Measurements from ENCODE around the gene ROCK2. TPM values are rescaled to one million over a fixed set of nuclear protein-coding genes. Genes with fewer than 3 reads are reported as not detected.

Gene ROCK2
- total and polyA plus RNA-seq, 2 donors (not counting 1 experiment from before 2014, with no cell fraction given) = 2.3 to 30.2 TPM

DNA sequence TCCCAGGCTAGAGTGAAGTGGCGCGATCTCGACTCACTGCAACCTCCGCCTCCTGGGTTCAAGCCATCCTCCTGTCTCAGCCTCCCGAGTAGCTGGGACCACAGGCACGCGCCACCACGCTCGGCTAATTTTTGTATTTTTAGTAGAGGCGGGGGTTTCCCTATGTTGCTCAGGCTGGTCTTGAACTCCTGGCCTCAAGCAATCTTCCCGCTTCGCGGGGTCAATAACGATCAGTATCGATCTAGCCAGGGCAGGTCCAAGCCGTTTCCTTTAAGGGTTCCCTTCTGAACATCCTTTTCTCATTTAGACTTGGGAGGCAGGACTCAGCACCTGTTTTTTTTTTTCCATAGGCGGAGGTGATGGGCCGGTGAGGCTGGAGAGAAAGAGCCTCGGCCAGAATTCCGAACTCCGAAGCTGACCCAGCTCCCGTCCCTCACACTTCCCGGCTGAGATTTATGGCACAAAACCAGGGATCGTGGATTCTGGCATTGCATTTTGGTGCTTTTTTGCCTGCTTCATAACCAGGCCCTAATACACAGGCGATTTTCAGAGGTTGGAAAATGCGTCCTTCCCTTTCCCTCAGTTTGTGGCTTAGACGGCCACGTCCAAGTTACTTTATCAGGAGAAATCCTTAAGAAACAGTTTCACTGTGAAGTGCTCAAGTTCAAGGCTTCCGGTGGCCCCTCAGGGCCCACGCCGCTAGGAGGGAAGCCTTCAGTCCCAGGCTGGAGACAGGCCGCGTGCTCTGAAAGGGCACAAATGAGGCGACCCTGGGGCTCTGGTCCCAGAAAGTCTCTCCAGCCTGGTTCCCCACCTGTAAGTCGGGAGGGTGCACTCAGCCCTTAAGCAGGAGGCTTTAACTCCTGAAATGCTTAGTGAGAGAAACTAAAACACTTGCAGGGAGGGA lies 190.2 kb downstream of the ROCK2 start:
- peaks cover 13% of the 10 kb centered on the region for H4K20me1 ChIP-seq (ENCODE audit: control insufficient read depth, insufficient read depth, low read length, poor library complexity, severe bottlenecking)
- H3K36me3 ChIP-seq (replicated peaks in 1 of 2; ENCODE audit: control extremely low read depth in 1 of 2, control insufficient read depth in 1 of 2, extremely low read depth in 1 of 2, insufficient read depth in 2 of 2, low read length in 1 of 2) = no peaks in the 10 kb centered on the region
- peak overlapping the region; percentile 88 for H3K4me3 Mint-ChIP-seq
- H3K9ac ChIP-seq (ENCODE audit: low read length) = peak overlapping the region; percentile 78
- peak overlapping the region; percentile 30 to 87 (median 81) for H3K4me3 ChIP-seq (ENCODE audit: control extremely low read depth in 1 of 5, extremely low read depth in 1 of 5, insufficient read depth in 1 of 5, low read depth in 2 of 5, low read length in 4 of 5)
- no peaks in the 10 kb centered on the region for H3K9me3 Mint-ChIP-seq (ENCODE audit: insufficient read depth)
- peaks cover 18% of the 10 kb centered on the region for H3K4me1 Mint-ChIP-seq
- no peak for ATAC-seq (ENCODE audit: low read depth)
- H3K79me2 ChIP-seq (ENCODE audit: control insufficient read depth, insufficient read depth, low read length) = peaks cover 17% of the 10 kb centered on the region
- intact Hi-C loops (cut with micrococcal nuclease) = loop anchor here (2.0 to 10.0 kb wide), 3 partner anchors 601 to 1109 kb away; partner anchors contain the start of genes KLF11 and ODC1
- H3K27ac ChIP-seq (ENCODE audit: low read length in 2 of 2) = peak overlapping the region; percentile 89 to 93
- no peak for DNase-seq
- POLR2A ChIA-PET = interaction anchor here (1.0 to 1.7 kb wide), 2 partner anchors 21 to 190 kb away, joined by 4 to 11 read pairs; partner anchors contain the start of gene ROCK2
- no peaks in the 10 kb centered on the region for H3K27me3 Mint-ChIP-seq
- H2AFZ ChIP-seq (ENCODE audit: insufficient read depth, low read depth, low read length, poor library complexity, severe bottlenecking) = peak overlapping the region; percentile 94
- peak overlapping the region; percentile 93 for H3K27ac Mint-ChIP-seq
- CTCF ChIA-PET = interaction anchor here (0.7 to 4.3 kb wide), 4 partner anchors 22 to 324 kb away, joined by 3 to 35 read pairs (median 3); a partner anchor contains a TSS
- peaks cover 0 to 3% (median 0%) of the 10 kb centered on the region in 3 donors for H3K9me3 ChIP-seq (ENCODE audit: control extremely low read depth in 1 of 3, control insufficient read depth in 2 of 3, insufficient read depth in 1 of 3, low read length in 2 of 3)
- peak overlapping the region; percentile 97 for H3K4me2 ChIP-seq (replicated peaks; ENCODE audit: low read depth, low read length, poor library complexity, severe bottlenecking)
- no peak for TF ChIP-seq EZH2 (IDR thresholded peaks at IDR 0.05; ENCODE audit: borderline replicate concordance, insufficient read depth, low read depth, low read length, poor library complexity, severe bottlenecking)
- TF ChIP-seq, protein P1, sequence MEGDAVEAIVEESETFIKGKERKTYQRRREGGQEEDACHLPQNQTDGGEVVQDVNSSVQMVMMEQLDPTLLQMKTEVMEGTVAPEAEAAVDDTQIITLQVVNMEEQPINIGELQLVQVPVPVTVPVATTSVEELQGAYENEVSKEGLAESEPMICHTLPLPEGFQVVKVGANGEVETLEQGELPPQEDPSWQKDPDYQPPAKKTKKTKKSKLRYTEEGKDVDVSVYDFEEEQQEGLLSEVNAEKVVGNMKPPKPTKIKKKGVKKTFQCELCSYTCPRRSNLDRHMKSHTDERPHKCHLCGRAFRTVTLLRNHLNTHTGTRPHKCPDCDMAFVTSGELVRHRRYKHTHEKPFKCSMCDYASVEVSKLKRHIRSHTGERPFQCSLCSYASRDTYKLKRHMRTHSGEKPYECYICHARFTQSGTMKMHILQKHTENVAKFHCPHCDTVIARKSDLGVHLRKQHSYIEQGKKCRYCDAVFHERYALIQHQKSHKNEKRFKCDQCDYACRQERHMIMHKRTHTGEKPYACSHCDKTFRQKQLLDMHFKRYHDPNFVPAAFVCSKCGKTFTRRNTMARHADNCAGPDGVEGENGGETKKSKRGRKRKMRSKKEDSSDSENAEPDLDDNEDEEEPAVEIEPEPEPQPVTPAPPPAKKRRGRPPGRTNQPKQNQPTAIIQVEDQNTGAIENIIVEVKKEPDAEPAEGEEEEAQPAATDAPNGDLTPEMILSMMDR (IDR thresholded peaks at IDR 0.05) = no peak
- H3K4me1 ChIP-seq (ENCODE audit: control insufficient read depth in 2 of 2, insufficient read depth in 2 of 2, low read length in 2 of 2) = peaks cover 15 to 20% of the 10 kb centered on the region in 2 donors
- H3K27me3 ChIP-seq (replicated peaks in 1 of 4; ENCODE audit: control extremely low read depth in 1 of 4, control insufficient read depth in 3 of 4, insufficient read depth in 4 of 4, low read length in 3 of 4) = peaks cover 0 to 5% (median 0%) of the 10 kb centered on the region in 4 experiments
- 46% methylated on average over 23 of the region's 35 CpGs for WGBS (ENCODE audit: insufficient coverage)
